Activated CD4-positive, alpha-beta T cell treated with anti-CD3 and anti-CD28 coated beads for 48 hours (primary cell): ENCODE measurements around the gene EIF5B.
"Not testable (repeated sequence)": the region's sequence is repeated elsewhere in the genome, so short reads cannot be mapped to it uniquely, and the experiment has no call there.

Experiments
- DNase-seq: peaks from one replicate; pipeline ENCODE4 v3.0.0-alpha.2; 2020

EIF5B gene

GRCh38 chr2:99368854-99369253, 31.7 kb downstream of the EIF5B start:
- not testable (repeated sequence) for DNase-seq

- DNase-seq: no peak
Observed at GRCh38 chr2:99373144-99373543, 36.0 kb downstream of the EIF5B start.

- no peak for DNase-seq
Observed at GRCh38 chr2:99374747-99375146, 37.6 kb downstream of the EIF5B start.

GRCh38 chr2:99376254-99376864, 39.2 kb downstream of the EIF5B start:
- DNase-seq: no peak

- DNase-seq: no peak
Observed at GRCh38 chr2:99377879-99378278, 40.7 kb downstream of the EIF5B start.

GRCh38 chr2:99380376-99381010, 43.3 kb downstream of the EIF5B start:
- DNase-seq: no peak

GRCh38 chr2:99382143-99382542, 45.0 kb downstream of the EIF5B start:
- no peak for DNase-seq

GRCh38 chr2:99386011-99386410, 48.8 kb downstream of the EIF5B start:
- no peak for DNase-seq

- no peak for DNase-seq
Observed at GRCh38 chr2:99388892-99389291, 51.7 kb downstream of the EIF5B start.

- no peak for DNase-seq
Observed at GRCh38 chr2:99389371-99389770, 52.2 kb downstream of the EIF5B start.

GRCh38 chr2:99389946-99390345, 52.8 kb downstream of the EIF5B start:
- no peak for DNase-seq

GRCh38 chr2:99395589-99396130, 58.5 kb downstream of the EIF5B start:
- no peak for DNase-seq

GRCh38 chr2:99397266-99397920, 60.2 kb downstream of the EIF5B start:
- no peak for DNase-seq

- DNase-seq: no peak
Observed at GRCh38 chr2:99398303-99398702, 61.1 kb downstream of the EIF5B start.

GRCh38 chr2:99399063-99399462, 61.9 kb downstream of the EIF5B start:
- DNase-seq: no peak

- DNase-seq: no peak
Observed at GRCh38 chr2:99399795-99400194, 62.6 kb downstream of the EIF5B start.

GRCh38 chr2:99401841-99402240, 64.7 kb downstream of the EIF5B start:
- no peak for DNase-seq

GRCh38 chr2:99403084-99403483, 65.9 kb downstream of the EIF5B start:
- DNase-seq: no peak

GRCh38 chr2:99403524-99403923, 66.3 kb downstream of the EIF5B start:
- DNase-seq: no peak

GRCh38 chr2:99404039-99404796, 67.0 kb downstream of the EIF5B start:
- DNase-seq: no peak

- no peak for DNase-seq
Observed at GRCh38 chr2:99404797-99405669, 67.8 kb downstream of the EIF5B start.

- no peak for DNase-seq
Observed at GRCh38 chr2:99406137-99406536, 68.9 kb downstream of the EIF5B start.
